ENCODE data around the gene TNFRSF11A.

The TNFRSF11A gene

DNA sequence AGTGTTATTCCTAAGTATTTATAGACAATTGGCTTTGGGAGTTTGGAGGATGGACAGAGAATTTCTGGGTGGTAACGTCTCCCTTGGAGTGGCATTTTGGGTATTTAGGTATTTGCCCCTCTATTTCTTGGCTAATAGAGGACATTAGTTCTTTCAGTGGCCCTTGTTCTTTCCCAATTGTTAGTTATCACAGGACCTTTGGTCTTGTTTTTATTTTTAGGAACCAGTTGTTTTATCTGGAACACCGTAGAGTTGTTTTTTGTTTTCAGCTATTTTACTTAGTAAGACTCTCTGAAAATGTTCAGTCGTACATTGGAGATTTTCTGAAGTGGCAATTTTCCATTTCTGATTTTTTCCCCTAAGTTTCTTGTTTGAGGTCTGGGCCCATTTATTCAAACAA lies 40.5 kb upstream of the TNFRSF11A start:
- no peak overlapping the region for H3K27ac ChIP-seq
- no peak for TF ChIP-seq ZFX (IDR thresholded peaks at IDR 0.05; ENCODE audit: borderline replicate concordance)
- TF ChIP-seq, protein P1, sequence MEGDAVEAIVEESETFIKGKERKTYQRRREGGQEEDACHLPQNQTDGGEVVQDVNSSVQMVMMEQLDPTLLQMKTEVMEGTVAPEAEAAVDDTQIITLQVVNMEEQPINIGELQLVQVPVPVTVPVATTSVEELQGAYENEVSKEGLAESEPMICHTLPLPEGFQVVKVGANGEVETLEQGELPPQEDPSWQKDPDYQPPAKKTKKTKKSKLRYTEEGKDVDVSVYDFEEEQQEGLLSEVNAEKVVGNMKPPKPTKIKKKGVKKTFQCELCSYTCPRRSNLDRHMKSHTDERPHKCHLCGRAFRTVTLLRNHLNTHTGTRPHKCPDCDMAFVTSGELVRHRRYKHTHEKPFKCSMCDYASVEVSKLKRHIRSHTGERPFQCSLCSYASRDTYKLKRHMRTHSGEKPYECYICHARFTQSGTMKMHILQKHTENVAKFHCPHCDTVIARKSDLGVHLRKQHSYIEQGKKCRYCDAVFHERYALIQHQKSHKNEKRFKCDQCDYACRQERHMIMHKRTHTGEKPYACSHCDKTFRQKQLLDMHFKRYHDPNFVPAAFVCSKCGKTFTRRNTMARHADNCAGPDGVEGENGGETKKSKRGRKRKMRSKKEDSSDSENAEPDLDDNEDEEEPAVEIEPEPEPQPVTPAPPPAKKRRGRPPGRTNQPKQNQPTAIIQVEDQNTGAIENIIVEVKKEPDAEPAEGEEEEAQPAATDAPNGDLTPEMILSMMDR (IDR thresholded peaks at IDR 0.05), result no peak

- no peak overlapping the region for H3K27ac ChIP-seq
- TF ChIP-seq, protein P1 (IDR thresholded peaks at IDR 0.05), result no peak
- no peak for TF ChIP-seq ZFX (IDR thresholded peaks at IDR 0.05; ENCODE audit: borderline replicate concordance)
Observed at GRCh38 chr18:62285281-62285680, 39.8 kb upstream of the TNFRSF11A start.

GRCh38 chr18:62287781-62288664 lies 37.1 kb upstream of the TNFRSF11A start:
- peak overlapping the region; percentile 53 for H3K27ac ChIP-seq
- TF ChIP-seq, protein P1 (IDR thresholded peaks at IDR 0.05), result no peak
- TF ChIP-seq ZFX (IDR thresholded peaks at IDR 0.05; ENCODE audit: borderline replicate concordance), result no peak

GRCh38 chr18:62288665-62289008 lies 36.5 kb upstream of the TNFRSF11A start:
- peak overlapping the region; percentile 53 for H3K27ac ChIP-seq
- TF ChIP-seq, protein P1 (IDR thresholded peaks at IDR 0.05), result no peak
- no peak for TF ChIP-seq ZFX (IDR thresholded peaks at IDR 0.05; ENCODE audit: borderline replicate concordance)

- no peak for TF ChIP-seq ZFX (IDR thresholded peaks at IDR 0.05; ENCODE audit: borderline replicate concordance)
- TF ChIP-seq, protein P1 (IDR thresholded peaks at IDR 0.05), result no peak
- peak overlapping the region; percentile 53 for H3K27ac ChIP-seq
Observed at GRCh38 chr18:62289047-62289446, 36.1 kb upstream of the TNFRSF11A start.

DNA sequence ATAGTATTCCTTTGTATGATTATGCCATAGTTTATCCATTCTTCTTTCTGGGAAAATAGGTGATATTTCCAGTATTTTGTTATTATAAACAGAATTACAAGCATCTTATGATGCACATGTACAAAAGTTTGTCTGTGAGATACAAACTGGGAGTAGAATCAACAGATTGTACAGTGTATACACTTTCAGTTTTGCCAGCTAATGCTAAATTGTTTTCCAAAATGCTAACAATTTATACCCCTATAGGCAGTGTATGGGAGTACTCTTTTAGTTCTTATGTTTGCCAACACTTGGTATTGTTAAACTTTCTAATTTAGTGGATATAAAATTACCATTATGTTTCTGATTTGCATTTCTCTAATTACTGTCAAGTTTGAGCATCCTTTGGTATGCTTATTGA lies 31.0 kb upstream of the TNFRSF11A start:
- TF ChIP-seq ZFX (IDR thresholded peaks at IDR 0.05; ENCODE audit: borderline replicate concordance), result no peak
- TF ChIP-seq, protein P1 (IDR thresholded peaks at IDR 0.05), result no peak
- no peak overlapping the region for H3K27ac ChIP-seq

- TF ChIP-seq, protein P1 (IDR thresholded peaks at IDR 0.05), result no peak
- no peak for TF ChIP-seq ZFX (IDR thresholded peaks at IDR 0.05; ENCODE audit: borderline replicate concordance)
- H3K27ac ChIP-seq, result no peak overlapping the region
Observed at GRCh38 chr18:62300359-62300963, 24.6 kb upstream of the TNFRSF11A start.

Measured in 22Rv1 (cell line).